SK-N-SH (cell line): ENCODE data around the gene SEZ6. TPM values are rescaled to one million over a fixed set of nuclear protein-coding genes. Genes with fewer than 3 reads are reported as not detected.

Experiments used
- CTCF ChIA-PET: fragments of 300-600, 350-600 bp; formaldehyde crosslinking; extraction: SDS; loops from one replicate; lab custom pipeline; 2021; lab: Yijun Ruan, JAX
- POLR2A ChIA-PET: fragments of 350-600 bp; sonication (Branson Sonifier 250); formaldehyde crosslinking; extraction: SDS; loops from one replicate; lab custom pipeline; 2020; ENCODE audit warnings: antibody characterized with exemption, inconsistent platforms; lab: Yijun Ruan, JAX
- DNase-seq: peaks from one replicate; pipeline ENCODE4 v3.0.0; 2012
- H2AFZ ChIP-seq: fragments of 200-600 bp; sonication (generic); 2 replicates; pipeline ENCODE4 v1.8.1; 2016; ENCODE audit warnings: antibody characterized with exemption, mild to moderate bottlenecking, low read depth
- H3F3A ChIP-seq: fragments of 200-600 bp; sonication (generic); replicated peaks from 2 replicates; pipeline ENCODE3; 2016; ENCODE audit warnings: antibody characterized with exemption, mild to moderate bottlenecking; ENCODE audit not compliant: insufficient read depth
- H3K27ac ChIP-seq, 2 experiments: fragments of 200-500 bp in 1 of 2; fragments of 200-600 bp in 1 of 2; sonication (Bioruptor generic) in 1 of 2; sonication (generic), shearing (Covaris generic) in 1 of 2; 2 replicates each; pipeline versions ENCODE4 v1.5.1 to v1.6.1; 2014 to 2016; ENCODE audit warnings: low read depth in 2 of 2, inconsistent platforms in 1 of 2, low read length in 1 of 2, mild to moderate bottlenecking in 1 of 2, mixed read lengths in 1 of 2
- H3K27me3 ChIP-seq: fragments of 200-600 bp; sonication (generic), shearing (Covaris generic); 2 replicates; pipeline ENCODE4 v1.6.1; 2016; ENCODE audit warnings: mixed run types; ENCODE audit not compliant: insufficient read depth
- H3K36me3 ChIP-seq, 2 experiments: fragments of 200-500 bp in 1 of 2; fragments of 200-600 bp in 1 of 2; sonication (Bioruptor generic) in 1 of 2; sonication (generic) in 1 of 2; replicated peaks in 1 of 2; 2 replicates each; pipeline versions ENCODE3 to v1.5.1; 2014 to 2016; ENCODE audit warnings: low read length in 1 of 2, mild to moderate bottlenecking in 1 of 2; ENCODE audit not compliant: insufficient read depth in 2 of 2, control insufficient read depth in 1 of 2
- H3K4me1 ChIP-seq, 2 experiments: fragments of 200-500 bp in 1 of 2; fragments of 200-600 bp in 1 of 2; sonication (Bioruptor generic) in 1 of 2; sonication (generic), shearing (Covaris generic) in 1 of 2; 2 replicates each; pipeline versions ENCODE4 v1.5.1 to v1.6.1; 2014 to 2016; ENCODE audit warnings: low read depth in 1 of 2, low read length in 1 of 2, mixed run types in 1 of 2; ENCODE audit not compliant: insufficient read depth in 2 of 2, control insufficient read depth in 1 of 2
- H3K4me2 ChIP-seq: fragments of 200-600 bp; sonication (generic), shearing (Covaris generic); 2 replicates; pipeline ENCODE4 v1.6.1; 2017; ENCODE audit warnings: mixed run types
- H3K4me3 ChIP-seq, 2 experiments: fragments of 200-500 bp in 1 of 2; fragments of 200-600 bp in 1 of 2; sonication (Bioruptor generic) in 1 of 2; sonication (generic), shearing (Covaris generic) in 1 of 2; 2 replicates each; pipeline versions ENCODE4 v1.5.1 to v1.8.1; 2014 to 2016; ENCODE audit warnings: low read depth in 2 of 2, inconsistent platforms in 1 of 2, low read length in 1 of 2, mild to moderate bottlenecking in 1 of 2, mixed read lengths in 1 of 2, moderate library complexity in 1 of 2
- H3K79me2 ChIP-seq: fragments of 200-600 bp; sonication (generic); 2 replicates; pipeline ENCODE4 v1.8.1; 2017; ENCODE audit warnings: mild to moderate bottlenecking; ENCODE audit not compliant: insufficient read depth
- H3K9ac ChIP-seq: fragments of 200-600 bp; sonication (generic); 2 replicates; pipeline ENCODE4 v1.6.1; 2017; ENCODE audit warnings: mixed run types
- H3K9me2 ChIP-seq: fragments of 200-600 bp; sonication (generic); 2 replicates; pipeline ENCODE4 v1.6.1; 2017; ENCODE audit warnings: mixed run types
- H3K9me3 ChIP-seq: fragments of 200-600 bp; sonication (generic); 2 replicates; pipeline ENCODE4 v1.6.1; 2017; ENCODE audit warnings: mixed run types, mild to moderate bottlenecking, moderate library complexity
- H4K20me1 ChIP-seq: fragments of 200-600 bp; sonication (generic); 2 replicates; pipeline ENCODE4 v1.6.1; 2017; ENCODE audit warnings: mild to moderate bottlenecking, mixed run types; ENCODE audit not compliant: insufficient read depth
- CTCF ChIP-seq: fragments of 200-600 bp; sonication (generic); IDR thresholded peaks from 2 replicates; pipeline ENCODE4 v1.6.1; 2017; ENCODE audit warnings: antibody characterized with exemption, mild to moderate bottlenecking, moderate library complexity
- ELF1 ChIP-seq: IDR thresholded peaks from 2 replicates; pipeline ENCODE4 v1.4.0; 2012
- FOXJ3 ChIP-seq: sonication (generic); formaldehyde crosslinking; IDR thresholded peaks from 2 replicates; pipeline ENCODE4 v1.5.1; 2020; ENCODE audit warnings: mild to moderate bottlenecking, missing genetic modification reagents
- REST ChIP-seq: IDR thresholded peaks from 2 replicates; pipeline ENCODE4 v1.6.1; 2012; ENCODE audit warnings: mild to moderate bottlenecking, low read depth, low read length, moderate library complexity
- RXRA ChIP-seq: IDR thresholded peaks from 2 replicates; pipeline ENCODE4 v1.4.0; 2012; ENCODE audit warnings: low read depth, mild to moderate bottlenecking, borderline replicate concordance
- SIN3A ChIP-seq: IDR thresholded peaks from 2 replicates; pipeline ENCODE4 v1.6.1; 2012; ENCODE audit warnings: low read depth, mild to moderate bottlenecking, low read length, moderate library complexity, borderline replicate concordance
- TAF1 ChIP-seq: IDR thresholded peaks from 2 replicates; pipeline ENCODE4 v1.6.1; 2012; ENCODE audit warnings: low read depth, mild to moderate bottlenecking, low read length, moderate library complexity, borderline replicate concordance
- TCF12 ChIP-seq: IDR thresholded peaks from 2 replicates; pipeline ENCODE4 v1.4.0; 2012
- USF2 ChIP-seq: fragments of 150-350 bp; IDR thresholded peaks from 2 replicates; pipeline ENCODE4 v1.6.1; 2017; ENCODE audit warnings: antibody characterized with exemption, low read length, low read depth, borderline replicate concordance
- WGBS: methylation state at CpG from one replicate; pipeline ENCODE4 v1.1.6; 2017; ENCODE audit warnings: low lambda C conversion rate; 5-methylcytosine and 5-hydroxymethylcytosine counted together
- polyA plus RNA-seq, 3 experiments: library from polyadenylated mRNA; depleted of rRNA; stranded (reverse); fragments of >200 nt; gene quantifications; 2 replicates each; pipeline ENCODE4 v1.2.3, GENCODE V29; 2012

SEZ6 gene
- polyA plus RNA-seq, 1 of the 3 experiments (the other 2 are of a cell fraction) = 0.12 TPM

GRCh38 chr17:28993645-28994426 lies 12.0 kb downstream of the SEZ6 start:
- Histone ChIP-seq H3K27me3 (peaks cover 2% of the 10 kb centered on the region; the same call in 1 of the 2 replicates), H3K36me3 (no peaks in the 10 kb centered on the region), H3K4me1 (peaks cover 0 to 30% of the 10 kb centered on the region in 2 experiments; a peak in 1 of 4 replicates), H3K79me2 (no peaks in the 10 kb centered on the region), H3K4me2 (no peak overlapping the region), H2AFZ (no peak overlapping the region), H3K9ac (no peak overlapping the region), H3K4me3 (no peak overlapping the region), H4K20me1 (no peaks in the 10 kb centered on the region), H3K9me3 (no peaks in the 10 kb centered on the region), H3K9me2 (no peaks in the 10 kb centered on the region), H3K27ac (no peak overlapping the region), H3F3A (no peaks in the 10 kb centered on the region)
- ChIA-PET POLR2A (no interaction called here), CTCF (interaction anchor here (0.9 to 3.8 kb wide), 5 partner anchors 28 to 123 kb away, joined by 3 to 25 read pairs (median 7); no protein-coding TSS in a partner anchor)
- DNase-seq = no peak
- WGBS = 75% methylated on average over 10 of the region's 13 CpGs
- TF ChIP-seq TAF1 (no peak), TCF12 (no peak), CTCF (no peak), REST (no peak), ELF1 (no peak)

GRCh38 chr17:28992625-28993600 lies 12.9 kb downstream of the SEZ6 start:
- Histone ChIP-seq H3K9me2 (no peaks in the 10 kb centered on the region), H3K9me3 (no peaks in the 10 kb centered on the region), H3K36me3 (no peaks in the 10 kb centered on the region), H4K20me1 (no peaks in the 10 kb centered on the region), H3K27me3 (no peaks in the 10 kb centered on the region), H2AFZ (no peak overlapping the region), H3K4me1 (peaks cover 0 to 27% of the 10 kb centered on the region in 2 experiments; a peak in 1 of 4 replicates), H3K9ac (no peak overlapping the region), H3K4me3 (no peak overlapping the region), H3K27ac (no peak overlapping the region), H3K79me2 (no peaks in the 10 kb centered on the region), H3F3A (no peaks in the 10 kb centered on the region), H3K4me2 (no peak overlapping the region)
- WGBS = 58% methylated on average over 11 of the region's 11 CpGs
- CTCF ChIA-PET = interaction anchor here (0.8 to 3.8 kb wide), 10 partner anchors 27 to 377 kb away, joined by 3 to 25 read pairs (median 3); no protein-coding TSS in a partner anchor
- DNase-seq = no peak
- POLR2A ChIA-PET = no interaction called here
- TF ChIP-seq USF2 (no peak), REST (no peak), SIN3A (no peak), FOXJ3 (no peak), RXRA (no peak)
